NCI-H460 (cell line): Measurements from ENCODE around the gene DOK5. TPM values are rescaled to one million over a fixed set of nuclear protein-coding genes. Genes with fewer than 3 reads are reported as not detected.
"Not testable (repeated sequence)": the region's sequence is repeated elsewhere in the genome, so short reads cannot be mapped to it uniquely, and the experiment has no call there.

Source experiments
- DNase-seq: peaks from one replicate; pipeline ENCODE4 v3.0.0-alpha.2; 2016; ENCODE audit warnings: low read depth; ENCODE audit errors: extremely low read depth
- polyA plus RNA-seq: library from polyadenylated mRNA; depleted of rRNA; stranded (reverse); fragments of >200 nt; gene quantifications from 2 replicates; pipeline ENCODE4 v1.2.3, GENCODE V29; 2014; cell fraction: nucleus; rRNA removed
- total RNA-seq: library from RNA; depleted of rRNA; stranded (reverse); fragments of >200 nt; shearing (Covaris generic); gene quantifications from 2 replicates; pipeline ENCODE4 v1.2.3, GENCODE V29; 2014; rRNA removed

The DOK5 gene
- not detected in 2 replicates for total RNA-seq
- not detected in 2 replicates for polyA plus RNA-seq

GRCh38 chr20:54475334-54476168 lies at the start of gene DOK5:
Gene DOK5 (plus strand): TSS chr20:54475593. CDS start chr20:54475947, 354 bp downstream.
- DNase-seq = no peak

GRCh38 chr20:54429364-54429763 lies 46.0 kb upstream of the DOK5 start:
- no peak for DNase-seq

DNA sequence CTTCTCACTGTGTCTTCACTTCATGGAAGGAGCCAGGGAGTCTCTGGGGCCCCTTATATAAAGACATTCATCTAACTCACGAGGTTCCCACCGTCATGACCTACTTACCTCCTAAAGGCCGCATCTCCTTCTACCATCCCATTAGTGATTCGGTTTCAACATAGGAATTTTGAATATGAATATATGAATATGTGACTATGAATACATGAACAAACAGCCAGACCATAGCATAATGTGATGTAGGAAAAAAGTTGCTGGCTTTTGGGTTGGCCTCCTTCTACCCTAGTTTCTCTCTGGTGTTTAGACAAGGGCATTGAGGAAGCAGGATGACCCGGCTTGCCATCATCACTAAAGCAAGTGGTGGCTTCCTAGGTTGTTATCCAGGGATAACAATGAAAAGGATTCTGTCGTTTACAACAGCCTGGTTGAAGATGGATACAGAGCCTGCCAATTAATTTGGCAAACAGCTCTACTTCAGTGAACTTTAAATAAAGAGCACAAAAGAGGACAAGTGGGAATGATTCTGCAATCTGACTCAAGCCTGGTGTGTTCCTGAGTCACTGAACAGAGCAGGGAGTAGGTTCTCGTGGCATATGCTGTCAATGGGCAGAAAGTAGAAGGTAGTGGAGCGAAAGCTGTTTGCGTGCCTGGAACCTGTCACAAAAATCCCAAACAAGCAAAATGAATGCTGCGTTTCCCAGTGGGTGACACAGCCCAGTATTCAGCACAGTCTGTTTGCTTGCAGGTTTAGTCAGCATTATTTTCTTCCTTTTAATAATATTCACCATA lies 44.0 kb upstream of the DOK5 start:
- no peak for DNase-seq

DNA sequence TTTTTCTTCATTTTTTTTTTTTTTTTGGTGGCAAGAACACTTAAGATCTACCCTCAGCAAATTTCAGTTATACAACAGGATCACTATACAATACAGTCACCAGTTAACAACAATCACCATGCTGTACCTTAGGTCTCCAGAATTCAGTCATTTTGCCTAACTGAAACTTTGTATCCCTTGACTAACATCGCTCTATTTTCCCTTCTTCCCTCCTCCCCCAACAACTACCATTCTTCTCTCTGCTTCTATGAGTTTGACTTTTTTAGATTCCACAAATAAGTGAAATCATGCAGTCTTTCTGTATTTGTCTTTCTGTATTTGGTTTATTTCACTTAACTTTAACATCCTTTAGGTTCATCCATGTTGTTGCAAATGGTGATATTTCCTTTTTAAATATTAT lies 42.4 kb upstream of the DOK5 start:
- DNase-seq = no peak

- no peak for DNase-seq
Measured at GRCh38 chr20:54433636-54434035, 41.8 kb upstream of the DOK5 start.

DNA sequence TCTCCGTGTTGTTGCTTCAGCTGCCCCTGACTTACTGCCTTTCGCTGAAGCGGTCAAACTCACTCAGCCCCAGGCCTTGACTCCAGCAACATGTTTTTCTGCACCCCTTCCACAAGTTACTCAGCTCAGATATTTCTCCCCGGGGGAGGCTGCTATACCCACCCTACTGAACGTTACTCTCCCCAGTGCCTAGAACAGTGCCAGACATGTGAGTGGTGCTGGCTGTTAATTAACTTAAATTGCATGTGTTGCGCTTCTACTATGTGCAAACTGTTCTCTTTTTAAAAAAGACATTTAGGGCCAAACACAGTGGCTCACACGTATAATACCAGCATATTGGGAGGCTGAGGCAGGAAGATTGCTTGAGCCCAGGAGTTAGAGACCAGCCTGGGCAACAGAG lies 41.2 kb upstream of the DOK5 start:
- DNase-seq = no peak

DNA sequence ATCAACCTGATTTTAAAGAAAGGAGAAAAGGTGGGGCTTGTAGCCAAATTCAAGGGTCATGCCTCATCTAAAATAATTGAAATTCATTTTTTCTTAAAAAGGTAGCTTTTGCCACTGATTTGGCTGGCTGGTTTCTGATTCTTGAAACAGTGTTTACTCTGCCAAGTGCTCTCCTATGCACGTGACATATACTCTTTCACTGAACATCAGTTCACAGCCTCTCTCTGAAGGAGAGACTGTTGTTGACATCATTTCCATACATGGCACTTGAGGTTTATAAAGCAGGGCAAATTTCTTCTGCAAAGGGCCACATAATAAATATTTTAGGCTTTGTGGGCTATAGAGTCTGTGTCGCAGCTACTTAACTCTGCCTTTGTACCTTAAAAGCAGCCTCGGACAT lies 40.4 kb upstream of the DOK5 start:
- no peak for DNase-seq

GRCh38 chr20:54436410-54436809 lies 39.0 kb upstream of the DOK5 start:
- not testable (repeated sequence) for DNase-seq

DNA sequence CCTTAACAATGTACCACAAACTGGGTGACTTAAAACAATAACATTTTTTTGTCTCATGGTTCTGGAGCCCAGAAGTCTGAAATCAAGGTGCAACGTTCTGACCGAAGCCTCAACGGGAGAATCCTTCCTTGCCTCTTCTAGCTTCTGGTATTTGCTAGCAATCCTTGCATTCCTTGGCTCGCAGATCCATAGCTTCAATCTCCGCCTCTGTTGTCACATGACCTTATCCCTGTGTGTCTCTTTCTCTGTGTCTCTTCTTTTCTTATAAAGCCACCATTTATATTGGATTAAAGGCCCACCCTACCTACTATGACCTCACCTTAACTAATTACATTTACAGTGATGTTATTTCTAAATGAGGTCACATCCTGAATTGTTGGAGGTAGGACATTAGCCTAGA lies 37.2 kb upstream of the DOK5 start:
- DNase-seq = no peak

- no peak for DNase-seq
Measured at GRCh38 chr20:54450207-54450606, 25.2 kb upstream of the DOK5 start.

DNA sequence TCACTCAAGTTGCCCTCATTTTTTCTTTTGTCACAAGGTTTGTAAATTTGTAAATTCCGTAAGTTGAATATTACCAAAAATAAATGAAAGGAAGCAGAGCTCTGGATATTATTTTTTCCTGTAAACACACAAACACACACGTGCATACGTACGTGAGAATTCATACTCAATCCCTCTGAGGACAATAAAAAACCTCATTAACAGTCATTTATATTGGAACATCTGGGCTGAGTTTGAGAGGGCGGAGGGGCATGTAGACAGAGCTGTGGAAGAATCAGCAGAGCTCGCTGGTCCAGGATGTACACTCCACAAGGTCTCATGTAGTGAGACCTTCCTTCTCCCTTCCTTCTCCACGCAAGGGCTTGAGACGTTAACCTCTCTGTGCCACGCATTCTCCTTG lies 24.2 kb upstream of the DOK5 start:
- no peak for DNase-seq

GRCh38 chr20:54452277-54452676 lies 23.1 kb upstream of the DOK5 start:
- DNase-seq = no peak

GRCh38 chr20:54454982-54455381 lies 20.4 kb upstream of the DOK5 start:
- no peak for DNase-seq

- no peak for DNase-seq
Measured at GRCh38 chr20:54456423-54456822, 19.0 kb upstream of the DOK5 start.

DNA sequence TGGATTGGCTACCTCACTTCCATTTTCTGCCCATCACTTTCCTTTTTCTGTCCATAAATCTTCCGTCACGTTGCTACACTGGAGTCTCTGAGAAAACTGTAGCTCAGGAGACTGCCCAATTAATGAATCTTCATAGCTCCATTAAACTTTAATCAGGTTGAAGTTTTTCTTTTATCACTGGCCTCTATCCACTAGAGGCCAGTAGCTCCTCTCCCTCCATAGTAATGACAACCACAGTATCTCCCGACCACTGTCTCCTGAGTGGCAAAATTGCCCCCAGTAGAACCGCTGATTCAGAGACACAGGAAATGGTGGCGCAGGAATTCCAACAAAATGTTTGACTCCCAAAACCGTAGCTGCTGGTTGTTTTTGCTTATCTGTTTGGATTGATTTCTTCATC lies 18.4 kb upstream of the DOK5 start:
- no peak for DNase-seq

DNA sequence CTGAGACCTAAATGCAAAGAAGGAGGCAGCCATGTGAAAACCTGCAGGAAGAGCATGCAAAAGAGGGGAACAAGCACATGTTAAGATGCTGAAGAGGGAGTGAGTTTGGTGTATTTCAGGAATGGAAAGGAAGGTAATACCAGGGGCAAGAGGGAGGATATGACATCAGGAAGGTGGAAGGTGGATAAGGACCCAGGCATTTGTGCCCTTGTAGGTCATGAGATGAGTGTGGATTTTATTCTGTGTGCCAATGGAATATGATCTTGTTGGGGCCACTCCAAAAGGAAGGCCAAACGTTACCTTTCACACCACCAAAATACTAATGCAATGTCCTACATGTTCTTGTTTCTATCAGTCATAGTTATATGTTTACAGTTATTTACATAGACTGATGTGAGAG lies 17.2 kb upstream of the DOK5 start:
- no peak for DNase-seq

- DNase-seq = no peak
Measured at GRCh38 chr20:54459279-54459678, 16.1 kb upstream of the DOK5 start.

GRCh38 chr20:54464003-54464402 lies 11.4 kb upstream of the DOK5 start:
- DNase-seq = no peak

DNA sequence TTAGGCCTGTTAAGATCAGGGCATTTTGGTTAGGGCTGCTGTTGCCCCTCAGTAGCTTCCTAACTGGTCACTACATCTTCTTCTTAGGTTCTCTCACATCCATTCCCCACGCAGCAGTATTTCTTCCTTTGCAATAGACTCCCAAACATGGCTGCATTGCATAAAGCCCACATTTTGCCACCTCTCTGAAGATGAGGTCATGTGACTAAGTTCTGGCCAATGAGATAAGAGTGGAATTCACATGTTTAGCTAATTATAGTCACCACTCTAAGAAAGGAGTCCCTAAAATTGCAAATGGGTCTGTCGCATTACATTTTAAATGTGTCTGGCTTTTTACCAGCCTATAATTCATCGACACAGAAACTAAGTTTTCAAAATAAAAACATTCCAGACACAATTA lies 9.3 kb upstream of the DOK5 start:
- no peak for DNase-seq

GRCh38 chr20:54467622-54468021 lies 7.8 kb upstream of the DOK5 start:
- no peak for DNase-seq

GRCh38 chr20:54468082-54468481 lies 7.3 kb upstream of the DOK5 start:
- no peak for DNase-seq

- DNase-seq = no peak
Measured at GRCh38 chr20:54469293-54469692, 6.1 kb upstream of the DOK5 start.
